Neural cell (in vitro differentiated cells): ENCODE results near the gene FSIP1. TPM values are rescaled to one million over a fixed set of nuclear protein-coding genes. Genes with fewer than 3 reads are reported as not detected.

Experiments
- H2AFZ ChIP-seq: fragments of 200-600, 300-800 bp; sonication (generic), shearing (Covaris generic); 2 replicates; pipeline ENCODE4 v1.6.0; 2014; ENCODE audit warnings: low read depth, mild to moderate bottlenecking, antibody characterized with exemption, low read length, moderate library complexity
- H3F3A ChIP-seq: fragments of 200-600 bp; shearing (Covaris generic); 2 replicates; pipeline ENCODE4 v1.6.1; 2016; ENCODE audit warnings: mild to moderate bottlenecking, moderate library complexity, mixed read lengths, antibody characterized with exemption, low read length; ENCODE audit not compliant: insufficient read depth, poor library complexity, severe bottlenecking
- H3K27ac ChIP-seq: fragments of 200-600, 300-800 bp; sonication (generic), shearing (Covaris generic); 2 replicates; pipeline ENCODE4 v1.5.1; 2014; ENCODE audit warnings: mild to moderate bottlenecking, low read length, moderate library complexity
- H3K27me3 ChIP-seq: fragments of 300-800, 200-600 bp; sonication (generic), shearing (Covaris generic); 2 replicates; pipeline ENCODE4 v1.6.0; 2014; ENCODE audit warnings: mild to moderate bottlenecking, low read depth, low read length, moderate library complexity; ENCODE audit not compliant: insufficient read depth
- H3K36me3 ChIP-seq: fragments of 300-800, 200-600 bp; sonication (generic), shearing (Covaris generic); 2 replicates; pipeline ENCODE4 v1.5.1; 2014; ENCODE audit warnings: mild to moderate bottlenecking, antibody characterized with exemption, low read length, moderate library complexity; ENCODE audit not compliant: insufficient read depth
- H3K4me2 ChIP-seq: fragments of 300-800, 200-600 bp; sonication (generic), shearing (Covaris generic); 2 replicates; pipeline ENCODE4 v1.6.0; 2014; ENCODE audit warnings: mild to moderate bottlenecking, low read length
- H3K4me3 ChIP-seq: fragments of 300-800, 200-600 bp; sonication (generic), shearing (Covaris generic); 2 replicates; pipeline ENCODE4 v1.5.1; 2014; ENCODE audit warnings: mild to moderate bottlenecking, low read length, moderate library complexity
- H3K79me2 ChIP-seq: fragments of 200-600 bp; shearing (Covaris generic); replicated peaks from 2 replicates; pipeline ENCODE4 v1.6.0; 2014; ENCODE audit warnings: mild to moderate bottlenecking, low read length, moderate library complexity; ENCODE audit not compliant: insufficient read depth
- H3K9ac ChIP-seq: fragments of 300-800, 200-600 bp; sonication (generic), shearing (Covaris generic); 2 replicates; pipeline ENCODE4 v1.6.1; 2016; ENCODE audit warnings: mild to moderate bottlenecking, low read length, mixed read lengths
- H3K9me2 ChIP-seq: fragments of 200-600 bp; shearing (Covaris generic); 2 replicates; pipeline ENCODE4 v1.6.1; 2016; ENCODE audit warnings: mild to moderate bottlenecking, low read length, mixed read lengths; ENCODE audit not compliant: insufficient read depth
- H3K9me3 ChIP-seq: fragments of 200-600, 300-800 bp; sonication (generic), shearing (Covaris generic); 2 replicates; pipeline ENCODE4 v1.6.1; 2016; ENCODE audit warnings: mild to moderate bottlenecking, mixed run types, low read length, moderate library complexity, mixed read lengths
- H4K20me1 ChIP-seq: fragments of 200-600 bp; shearing (Covaris generic); 2 replicates; pipeline ENCODE4 v1.6.1; 2016; ENCODE audit warnings: mild to moderate bottlenecking, mixed run types; ENCODE audit not compliant: insufficient read depth
- CTCF ChIP-seq: fragments of 450-650 bp; IDR thresholded peaks from 2 replicates; pipeline ENCODE4 v1.5.1; 2014; ENCODE audit warnings: antibody characterized with exemption, mild to moderate bottlenecking, moderate library complexity; ENCODE audit not compliant: poor library complexity, severe bottlenecking
- EP300 ChIP-seq: fragments of 450-650 bp; conservative IDR thresholded peaks from 2 replicates; pipeline ENCODE4 v1.6.1; 2014; ENCODE audit warnings: antibody characterized with exemption, mild to moderate bottlenecking, moderate library complexity; ENCODE audit not compliant: poor library complexity, severe bottlenecking
- EZH2 ChIP-seq: fragments of 200-600, 300-800 bp; shearing (Covaris generic), sonication (generic); IDR thresholded peaks from 2 replicates; pipeline ENCODE4 v1.6.1; 2014; ENCODE audit warnings: antibody characterized with exemption, low read length, borderline replicate concordance, mild to moderate bottlenecking; ENCODE audit not compliant: insufficient read depth, poor library complexity, severe bottlenecking
- MXI1 ChIP-seq: fragments of 450-650 bp; conservative IDR thresholded peaks from 2 replicates; pipeline ENCODE4 v1.6.1; 2014; ENCODE audit warnings: antibody characterized with exemption, mild to moderate bottlenecking; ENCODE audit not compliant: poor library complexity, severe bottlenecking
- POLR2AphosphoS5 ChIP-seq: IDR thresholded peaks from 2 replicates; pipeline ENCODE4 v1.6.1; 2012
- RAD21 ChIP-seq: fragments of 450-650 bp; conservative IDR thresholded peaks from 2 replicates; pipeline ENCODE4 v1.6.1; 2014; ENCODE audit warnings: antibody characterized with exemption, mild to moderate bottlenecking, moderate library complexity
- REST ChIP-seq: IDR thresholded peaks from 2 replicates; pipeline ENCODE4 v1.6.1; 2012; ENCODE audit warnings: borderline replicate concordance
- SMC3 ChIP-seq: fragments of 450-650 bp; conservative IDR thresholded peaks from 2 replicates; pipeline ENCODE4 v1.6.1; 2014; ENCODE audit warnings: antibody characterized with exemption, mild to moderate bottlenecking, moderate library complexity; ENCODE audit not compliant: poor library complexity
- TAF1 ChIP-seq: IDR thresholded peaks from 2 replicates; pipeline ENCODE4 v1.6.1; 2012; ENCODE audit warnings: low read depth
- polyA plus RNA-seq: library from polyadenylated mRNA; depleted of rRNA; stranded (reverse); fragments of >200 nt; gene quantifications from 2 replicates; pipeline ENCODE4 v1.2.3, GENCODE V29; 2014

Gene FSIP1
- polyA plus RNA-seq, 1 donor from 2014 or later: 3.8 TPM

GRCh38 chr15:39602143-39602542 is 180.5 kb downstream of the FSIP1 start:
- H3K79me2 ChIP-seq: no peaks in the 10 kb centered on the region
- no peak overlapping the region for H3K4me3 ChIP-seq
- no peaks in the 10 kb centered on the region for H3F3A ChIP-seq
- no peaks in the 10 kb centered on the region for H4K20me1 ChIP-seq
- no peak overlapping the region for H3K9ac ChIP-seq
- no peaks in the 10 kb centered on the region for H3K27me3 ChIP-seq
- no peaks in the 10 kb centered on the region for H3K9me2 ChIP-seq
- H3K4me2 ChIP-seq: no peak overlapping the region
- no peak overlapping the region for H3K27ac ChIP-seq
- no peak overlapping the region for H2AFZ ChIP-seq
- H3K36me3 ChIP-seq: no peaks in the 10 kb centered on the region
- no peaks in the 10 kb centered on the region for H3K9me3 ChIP-seq
- no peak for TF ChIP-seq CTCF
- TF ChIP-seq EP300: no peak
- no peak for TF ChIP-seq SMC3
- no peak for TF ChIP-seq MXI1
- no peak for TF ChIP-seq TAF1
- TF ChIP-seq REST: no peak
- no peak for TF ChIP-seq EZH2
- no peak for TF ChIP-seq RAD21
- TF ChIP-seq POLR2AphosphoS5: no peak

- no peak overlapping the region for H3K27ac ChIP-seq
- no peaks in the 10 kb centered on the region for H3F3A ChIP-seq
- H4K20me1 ChIP-seq: no peaks in the 10 kb centered on the region
- no peaks in the 10 kb centered on the region for H3K27me3 ChIP-seq
- H3K4me2 ChIP-seq: no peak overlapping the region
- H3K9me2 ChIP-seq: no peaks in the 10 kb centered on the region
- H3K36me3 ChIP-seq: no peaks in the 10 kb centered on the region
- H3K9ac ChIP-seq: no peak overlapping the region
- TF ChIP-seq POLR2AphosphoS5 (no peak), MXI1 (no peak), EP300 (no peak), CTCF (no peak), SMC3 (no peak), EZH2 (no peak), TAF1 (no peak), RAD21 (no peak), REST (no peak)
- no peaks in the 10 kb centered on the region for H3K9me3 ChIP-seq
- H3K4me3 ChIP-seq: no peak overlapping the region
- no peaks in the 10 kb centered on the region for H3K79me2 ChIP-seq
- no peak overlapping the region for H2AFZ ChIP-seq
These were observed 182.8 kb downstream of the FSIP1 start for GRCh38 chr15:39599871-39600270.
